GM18519 (cell line): Measurements from ENCODE around the gene DPP6.

ENCODE experiments used
- ATAC-seq: cut with Tn5 transposase; IDR thresholded peaks from one replicate; pipeline ENCODE4 v1.9.1; 2021; ENCODE audit warnings: mild to moderate bottlenecking, moderate library complexity; ENCODE audit not compliant: unreplicated experiment, low FRiP score

Gene DPP6

DNA sequence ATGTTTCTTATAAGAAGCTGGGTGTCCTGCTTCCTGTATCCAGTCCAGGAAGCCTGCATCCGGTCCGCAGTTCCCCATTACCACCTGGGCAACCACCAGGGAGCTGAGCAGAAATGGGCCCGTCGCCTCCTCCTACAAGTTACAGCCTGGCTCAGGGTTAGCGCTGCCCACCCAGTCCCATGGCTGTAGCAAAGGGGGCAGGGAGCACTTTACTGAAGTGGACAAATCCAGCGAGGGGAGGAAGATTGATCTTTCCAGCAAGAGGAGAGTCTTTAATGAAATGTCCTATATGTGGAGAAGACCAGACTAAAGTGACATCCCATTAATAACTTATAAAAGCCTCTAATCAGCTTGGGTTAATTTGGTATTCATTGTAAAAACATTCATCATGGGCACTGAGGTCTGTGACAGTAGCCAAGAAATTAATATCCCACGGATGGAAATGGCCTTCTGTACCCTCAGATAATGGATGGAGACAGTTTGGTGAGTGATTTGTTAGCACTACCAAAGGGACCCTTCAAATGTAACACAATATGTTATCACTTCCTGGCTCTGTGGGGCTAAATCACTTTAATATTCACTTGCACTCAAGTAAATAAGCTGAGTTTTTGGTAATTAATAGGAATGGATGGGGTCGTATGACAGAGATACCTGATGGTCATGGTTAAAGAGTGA is 627.3 kb downstream of the DPP6 start:
- ATAC-seq = no peak

DNA sequence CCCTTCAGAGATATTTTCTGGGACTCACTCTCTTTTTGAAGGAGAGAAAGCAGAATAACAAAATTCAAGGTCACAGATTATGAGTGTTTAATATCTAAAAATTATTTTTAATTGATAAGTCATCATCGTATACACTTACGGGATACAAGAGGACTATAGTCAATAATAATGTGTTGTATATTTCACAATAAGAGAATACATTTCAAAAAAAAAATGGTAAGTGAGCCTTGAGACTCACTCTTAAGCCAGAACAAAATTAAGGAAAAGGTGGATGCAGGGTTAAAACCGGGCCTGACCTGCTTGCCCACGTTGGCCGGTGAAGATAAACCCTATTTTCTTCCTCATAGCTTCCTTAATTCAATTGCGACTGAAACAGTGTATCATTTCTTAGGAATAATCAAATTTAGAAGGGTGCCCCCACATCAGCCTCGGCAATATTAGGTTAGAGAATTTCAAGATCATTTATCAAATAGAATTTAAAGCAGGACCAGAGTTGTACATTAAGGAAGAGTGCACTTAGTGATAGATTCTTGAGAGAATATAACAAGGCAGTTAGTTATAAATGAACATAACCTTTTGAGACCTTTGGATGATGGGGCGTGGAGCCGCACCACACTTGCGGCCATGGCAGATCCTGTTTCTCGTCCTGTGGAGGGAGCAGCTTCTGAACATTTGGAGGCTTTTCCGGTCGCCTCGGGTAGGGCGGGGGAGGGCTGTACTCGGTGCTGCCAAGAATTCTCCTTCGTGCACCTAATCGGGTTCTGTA is 628.9 kb downstream of the DPP6 start:
- no peak for ATAC-seq

DNA sequence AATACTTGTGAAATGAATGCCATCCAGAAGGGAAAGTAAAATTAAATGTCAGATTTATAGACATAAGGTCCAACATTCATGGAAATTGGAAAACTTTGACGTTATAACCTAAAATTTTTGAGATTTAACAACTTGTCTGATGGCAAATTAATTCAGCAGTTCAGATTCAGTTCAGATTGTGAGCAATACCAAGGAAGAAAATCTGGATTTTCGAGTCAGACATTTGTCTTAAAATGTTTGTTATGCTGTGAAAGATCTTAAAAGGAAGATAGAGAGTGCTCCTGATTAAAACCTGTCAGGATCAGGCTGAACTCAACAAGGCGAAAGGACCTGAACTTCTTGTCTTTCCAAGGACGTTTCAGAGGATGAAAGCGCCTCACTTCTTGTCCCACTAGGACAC is 629.8 kb downstream of the DPP6 start:
- ATAC-seq = no peak

DNA sequence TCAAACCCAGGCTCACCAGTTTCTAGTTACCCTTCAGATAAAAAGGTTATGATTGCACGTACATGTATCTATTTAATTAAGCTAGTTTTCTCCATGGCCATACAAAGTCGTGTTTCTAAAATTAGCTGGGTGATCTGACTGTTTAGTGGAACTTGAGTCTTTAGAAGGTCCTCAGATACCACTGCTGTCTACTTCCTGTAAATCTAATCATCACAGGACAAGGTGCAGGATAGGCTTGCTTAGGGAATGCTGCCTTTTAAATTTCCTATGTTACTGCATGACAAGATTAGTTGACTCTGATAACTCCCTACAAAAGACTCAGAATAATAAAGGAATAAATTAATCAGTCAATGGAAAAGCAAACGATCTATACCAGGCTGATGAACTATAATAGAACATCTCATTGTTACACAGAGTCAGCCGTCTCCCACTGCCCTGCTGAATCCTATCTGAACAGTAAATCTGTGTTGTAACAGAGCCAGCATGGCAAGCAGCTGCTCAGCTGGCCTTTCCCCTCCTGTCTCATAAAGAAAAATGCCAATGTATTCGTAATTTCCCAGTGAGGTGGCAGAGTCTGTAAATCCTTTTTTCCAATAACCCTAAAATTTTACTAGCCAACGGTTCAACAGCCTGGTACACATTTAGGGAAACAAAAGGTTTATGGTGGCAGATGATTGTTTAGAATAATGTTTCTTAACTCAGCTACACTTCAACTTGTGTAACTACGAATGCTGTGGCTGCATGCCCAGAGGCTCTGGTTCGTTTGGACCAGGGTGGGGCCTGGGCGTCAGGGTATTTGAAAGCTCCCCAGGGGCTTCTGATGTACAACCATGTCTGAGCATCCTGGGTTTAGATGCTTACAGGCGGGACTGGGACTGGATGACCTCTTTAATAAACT is 632.7 kb downstream of the DPP6 start:
- no peak for ATAC-seq

DNA sequence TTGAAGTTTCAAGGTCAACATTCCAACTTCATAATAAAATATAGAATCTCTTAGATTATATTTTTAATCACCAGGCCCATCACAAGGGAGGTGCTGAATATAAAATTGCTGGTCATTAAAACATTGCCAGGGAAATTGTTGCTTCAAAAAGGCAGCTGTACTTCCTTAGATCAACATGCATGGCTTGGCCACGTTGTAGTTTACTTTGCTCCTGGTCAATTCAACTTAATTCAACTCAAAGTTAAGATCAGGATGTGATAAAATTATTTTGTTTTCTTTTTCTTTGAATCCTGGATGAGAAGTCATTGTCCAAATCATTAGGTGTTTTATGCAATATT is 633.3 kb downstream of the DPP6 start:
- ATAC-seq = no peak

DNA sequence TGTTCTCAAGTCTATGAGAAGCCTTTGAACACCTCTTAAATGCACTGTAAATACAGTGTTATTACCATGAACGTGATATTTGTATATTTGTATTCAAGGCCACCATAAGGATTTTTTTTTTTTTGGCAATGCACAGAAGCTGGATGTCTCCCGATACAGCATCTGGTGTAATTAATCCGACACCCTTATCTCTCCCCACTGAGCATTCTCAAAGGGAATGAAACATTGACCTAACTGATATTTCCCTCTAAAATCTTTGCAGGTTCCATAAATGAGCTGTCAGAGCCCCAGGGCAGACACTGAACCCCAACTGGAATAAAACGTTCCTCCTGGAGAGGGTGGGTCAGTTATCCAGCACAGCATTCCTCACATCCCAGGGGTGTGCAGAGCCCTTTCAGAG is 634.1 kb downstream of the DPP6 start:
- no peak for ATAC-seq

DNA sequence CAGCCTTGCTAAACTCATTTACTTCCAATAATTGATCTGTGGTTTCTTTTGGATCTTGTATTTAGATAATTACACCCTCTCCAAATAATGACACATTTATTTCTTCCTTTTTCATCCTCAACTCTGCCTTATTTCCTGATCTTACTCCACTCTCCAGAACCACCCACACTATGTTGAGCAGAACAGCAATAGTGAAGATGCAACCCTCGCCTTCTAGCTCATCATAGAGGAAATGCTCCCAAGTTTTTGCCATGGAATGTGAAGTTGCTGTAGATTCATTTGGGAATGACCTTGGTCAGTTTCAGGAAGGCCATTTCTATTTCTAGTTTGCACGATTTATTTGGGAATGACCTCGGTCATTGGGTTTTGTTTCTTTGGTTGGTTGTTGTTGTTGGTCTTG is 636.8 kb downstream of the DPP6 start:
- ATAC-seq = no peak

DNA sequence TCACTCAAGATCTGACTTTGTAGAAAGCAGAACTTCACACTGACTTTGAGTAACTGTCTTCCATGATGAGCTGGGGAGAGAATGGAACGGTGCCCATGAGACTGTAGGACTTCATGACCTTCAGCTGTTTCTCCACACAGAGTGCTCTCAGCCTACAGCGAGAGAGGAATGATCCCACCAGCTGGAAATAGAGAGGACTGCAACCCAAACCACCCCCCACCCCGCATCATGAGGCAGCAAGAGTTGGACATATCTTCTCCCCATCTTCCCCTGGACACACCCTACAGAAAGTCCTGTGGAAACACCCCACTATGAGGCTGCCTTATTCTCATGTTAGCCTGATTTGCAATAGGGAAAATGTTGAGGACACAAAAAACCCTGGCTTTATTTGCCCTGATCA is 638.2 kb downstream of the DPP6 start:
- ATAC-seq = no peak

DNA sequence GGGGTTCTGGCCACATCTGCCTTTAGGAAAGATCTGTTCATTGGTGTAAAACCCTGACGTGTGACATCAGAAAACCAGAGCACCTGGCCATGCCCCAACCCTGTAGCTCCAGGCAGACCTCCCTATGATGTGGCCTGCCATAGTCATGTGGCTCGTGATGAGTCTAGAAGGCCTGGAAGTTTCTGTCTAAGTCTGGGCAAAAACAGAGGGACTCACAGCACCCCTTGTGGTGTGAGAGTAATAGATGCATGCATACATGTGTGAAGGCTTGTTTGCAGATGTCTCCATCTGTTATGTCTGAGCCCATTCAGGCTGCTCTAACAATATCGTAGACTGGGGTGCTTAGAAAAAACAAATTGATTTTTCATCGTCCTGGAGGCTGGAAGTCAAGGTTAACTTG is 641.5 kb downstream of the DPP6 start:
- no peak for ATAC-seq

DNA sequence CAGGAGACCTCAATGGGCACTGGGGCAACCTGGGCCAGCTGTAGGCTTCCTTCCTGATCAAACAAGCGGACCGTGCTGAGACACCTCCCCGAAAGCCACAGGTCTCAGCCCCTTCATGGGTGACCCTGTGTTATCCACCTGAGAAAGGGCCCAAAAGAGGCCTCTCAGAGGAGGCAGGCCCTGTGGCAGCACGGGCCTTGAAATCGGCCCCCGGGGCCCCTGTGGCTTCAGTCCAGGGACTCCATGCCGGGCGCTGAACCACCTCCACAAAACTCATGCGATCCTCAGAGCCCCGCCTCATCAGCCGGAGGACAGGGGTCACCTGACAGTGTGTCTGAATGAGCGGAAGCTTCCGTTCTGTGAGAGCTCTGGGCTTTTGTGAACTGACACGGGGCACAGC is 643.6 kb downstream of the DPP6 start:
- ATAC-seq = no peak

DNA sequence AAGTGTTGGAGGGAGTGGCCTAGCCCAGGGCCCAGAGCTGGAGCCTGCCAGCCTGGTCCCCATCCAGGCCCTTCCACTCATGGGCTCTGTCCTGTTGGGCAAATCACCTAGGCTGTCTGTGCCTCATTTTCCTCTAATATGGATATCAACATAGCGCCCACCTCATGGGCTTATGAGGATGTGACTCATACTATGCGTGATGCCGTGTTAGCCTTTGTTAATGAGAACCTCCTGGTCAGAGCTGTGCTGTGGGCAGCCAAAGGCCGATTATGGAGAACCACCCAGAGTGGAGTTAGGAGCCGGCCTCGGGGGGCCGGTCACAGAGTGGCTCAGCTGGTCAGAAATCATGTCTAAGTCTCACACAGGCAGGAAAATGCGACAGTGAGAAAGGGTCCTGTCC is 644.4 kb downstream of the DPP6 start:
- no peak for ATAC-seq

DNA sequence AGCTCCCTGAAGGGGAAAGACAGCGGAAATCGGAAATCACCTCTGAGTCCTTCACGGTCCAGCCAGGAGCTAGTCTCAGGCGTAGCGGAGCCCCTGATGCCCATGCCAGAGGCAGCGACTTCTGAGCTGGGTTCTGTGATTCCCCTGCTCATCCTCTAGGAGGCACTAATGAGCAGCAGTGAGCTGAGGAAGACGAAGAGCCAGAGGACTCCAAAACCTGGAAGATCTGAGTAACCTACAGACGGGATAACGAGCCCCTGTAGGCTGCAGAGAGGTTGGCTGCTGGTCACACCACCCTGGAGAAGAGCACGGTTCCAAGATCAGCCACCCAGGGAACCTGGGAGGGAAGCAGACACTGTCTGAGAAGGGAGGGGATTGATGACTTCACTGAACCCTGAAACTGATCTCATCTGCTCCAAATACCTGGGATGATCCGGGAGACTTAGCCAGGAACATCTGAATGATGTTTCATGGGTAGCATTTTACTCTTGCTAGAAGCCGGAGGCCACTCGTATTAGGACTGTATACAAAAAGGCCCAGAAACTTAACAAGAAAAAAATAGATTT is 646.6 kb downstream of the DPP6 start:
- no peak for ATAC-seq

DNA sequence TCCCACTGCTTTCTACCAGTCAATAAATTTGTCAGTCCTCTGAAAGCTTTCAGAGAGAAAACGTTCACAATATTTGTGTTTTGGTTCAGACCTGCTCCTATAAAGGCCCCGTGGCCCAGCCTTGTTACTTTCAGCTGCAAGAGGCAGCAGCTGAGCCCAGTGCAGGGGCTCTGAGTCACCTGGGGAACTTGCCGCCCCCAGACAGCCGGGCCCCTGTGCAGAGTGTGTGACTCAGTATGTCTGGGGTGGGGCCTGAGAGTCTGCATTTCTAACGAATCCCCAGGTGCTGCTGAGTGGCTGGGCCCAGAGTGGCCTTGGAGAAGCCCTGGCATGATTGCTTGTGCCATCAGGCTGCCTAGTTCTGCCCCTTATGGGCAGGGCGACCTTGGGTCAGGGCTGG is 647.2 kb downstream of the DPP6 start:
- ATAC-seq = no peak

DNA sequence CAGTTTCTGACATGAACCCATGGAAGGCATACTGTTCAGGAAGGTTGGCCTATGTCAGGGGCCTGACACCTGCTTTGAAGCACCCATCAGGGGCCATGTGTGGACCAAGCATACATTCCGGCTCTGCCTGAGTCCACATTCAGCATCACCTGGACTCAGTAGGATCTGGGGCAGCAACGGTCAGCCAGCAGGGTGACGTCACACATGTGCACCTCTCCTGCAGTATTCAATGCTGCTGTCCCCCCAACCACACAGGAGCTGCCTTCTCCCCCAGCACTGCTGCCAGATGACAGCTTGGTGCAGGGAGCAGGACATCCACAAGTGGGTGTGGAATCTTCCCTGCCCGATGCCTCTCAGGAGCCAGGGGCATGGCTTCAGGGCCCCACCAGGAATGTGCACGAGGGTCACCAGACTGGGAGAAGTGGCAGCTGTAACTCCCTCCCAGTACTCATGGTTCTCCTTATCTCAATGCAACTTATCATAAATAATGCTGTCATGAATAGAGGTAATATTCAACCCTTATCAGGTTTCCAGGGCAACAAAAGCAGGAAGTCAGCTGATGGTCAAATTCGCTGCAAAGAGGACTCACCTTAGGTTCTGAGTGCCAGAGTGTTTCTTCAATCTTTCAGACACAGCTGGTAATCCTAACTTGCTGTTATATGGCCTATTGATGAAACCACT is 657.8 kb downstream of the DPP6 start:
- ATAC-seq = no peak

DNA sequence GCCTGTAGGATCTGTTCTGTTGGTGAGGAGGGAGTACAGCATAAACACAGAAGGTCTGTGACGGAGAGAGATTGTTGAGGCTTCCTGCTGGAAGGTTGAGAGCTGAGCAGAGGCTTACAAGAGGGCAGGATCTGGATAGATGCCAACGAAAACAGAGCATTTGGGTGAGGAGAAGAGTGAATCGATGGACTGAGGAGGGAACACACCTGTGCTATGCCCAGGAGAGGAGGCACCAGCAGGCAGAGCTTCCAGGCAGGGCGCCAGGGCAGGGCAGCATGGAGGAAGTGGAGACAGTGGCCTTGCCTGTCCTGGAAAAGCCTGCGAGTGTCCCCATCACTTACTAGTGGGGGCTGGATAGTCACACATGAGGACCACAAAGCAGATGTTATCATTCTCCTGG is 667.8 kb downstream of the DPP6 start:
- no peak for ATAC-seq

DNA sequence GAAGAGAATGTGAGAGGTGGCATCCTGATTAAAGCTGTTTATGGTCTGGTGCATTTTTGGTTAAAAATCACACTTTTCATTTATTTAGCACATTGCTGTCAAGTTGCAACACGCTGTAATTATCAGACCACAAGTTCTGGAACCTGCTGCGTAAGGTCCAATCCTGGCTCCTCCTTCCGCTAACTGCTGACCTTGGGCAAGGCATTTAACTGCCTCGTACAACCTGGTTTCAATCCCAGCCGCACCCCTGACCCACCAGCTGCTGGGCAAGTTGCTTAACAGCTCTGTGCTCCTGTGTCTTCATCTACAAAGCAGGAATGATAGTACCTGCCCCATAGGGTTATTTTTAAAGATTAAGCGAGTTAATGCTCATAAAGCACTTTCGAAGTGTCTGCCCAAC is 668.9 kb downstream of the DPP6 start:
- ATAC-seq = no peak

DNA sequence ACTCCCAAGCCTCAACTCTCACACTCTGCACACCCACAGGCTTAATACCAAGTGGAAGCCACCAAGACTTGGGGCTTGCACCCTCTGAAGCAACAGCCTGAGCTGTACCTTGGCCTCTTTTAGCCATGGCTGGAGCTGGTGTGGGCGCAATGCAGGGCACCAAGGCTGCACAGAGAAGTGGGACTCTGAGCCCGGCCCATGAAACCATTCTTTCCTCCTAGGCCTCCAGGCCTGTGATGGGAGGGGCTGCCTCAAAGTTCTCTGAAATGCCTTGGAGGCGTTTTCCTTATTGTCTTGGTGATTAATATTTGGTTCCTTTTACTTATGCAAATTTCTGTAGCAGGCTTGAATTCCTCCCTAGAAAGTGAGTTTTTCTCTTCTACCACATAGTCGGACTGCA is 674.2 kb downstream of the DPP6 start:
- no peak for ATAC-seq

DNA sequence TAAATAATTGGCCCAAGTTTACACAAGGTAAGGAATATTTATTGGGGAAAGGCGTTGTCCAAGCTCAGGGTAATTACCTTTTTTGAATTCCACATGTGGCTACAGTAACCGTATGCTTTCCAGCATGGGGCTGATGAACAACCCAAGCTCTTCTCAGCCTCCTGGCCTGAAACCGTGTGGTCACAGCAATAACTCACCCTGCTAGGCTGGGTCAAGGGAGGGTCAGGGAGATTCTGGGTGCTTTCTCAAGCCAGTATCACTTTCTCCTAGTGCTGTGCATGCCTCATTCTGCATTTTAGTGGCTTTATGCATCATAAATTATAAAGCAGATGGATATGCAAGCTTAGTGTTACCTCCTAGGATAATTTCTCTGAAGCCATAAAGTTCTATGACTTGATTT is 676.9 kb downstream of the DPP6 start:
- no peak for ATAC-seq

DNA sequence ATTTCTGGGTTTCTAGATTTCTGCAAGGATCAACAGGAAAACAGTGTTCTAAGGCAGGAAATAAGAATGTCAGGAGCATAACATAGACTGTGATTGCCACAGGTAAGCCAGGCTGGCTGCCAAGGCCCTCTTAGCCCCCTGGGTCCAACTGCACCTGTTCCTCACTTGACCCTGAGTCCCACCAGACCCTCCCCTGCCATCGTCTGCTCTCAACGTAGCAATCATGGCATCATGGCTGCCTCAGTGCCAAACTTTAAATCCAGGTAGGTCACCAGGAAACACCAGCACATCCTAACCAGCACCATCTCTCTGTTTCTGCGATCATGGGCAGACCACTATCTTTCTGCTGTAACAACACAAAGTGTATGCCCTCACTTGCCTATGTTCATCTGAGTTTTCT is 683.6 kb downstream of the DPP6 start:
- ATAC-seq = no peak

DNA sequence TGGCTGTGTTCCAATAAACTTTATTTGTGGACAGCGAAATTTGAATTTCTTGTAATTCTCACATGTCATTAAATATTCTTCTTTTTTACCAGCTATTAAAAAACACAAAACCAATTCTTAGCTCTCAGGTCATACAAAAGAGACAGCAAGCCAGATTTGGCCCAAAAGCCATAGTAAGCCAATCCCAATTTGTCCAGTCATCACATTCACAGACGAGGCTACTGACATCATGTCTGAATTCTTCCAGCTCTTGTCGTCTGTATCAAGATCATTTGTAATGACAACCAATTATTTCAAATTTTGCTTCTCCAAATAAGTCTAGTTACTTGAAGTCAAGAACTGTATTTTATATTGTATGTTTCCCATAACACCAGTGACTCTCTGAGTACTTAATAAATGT is 684.2 kb downstream of the DPP6 start:
- ATAC-seq = no peak

DNA sequence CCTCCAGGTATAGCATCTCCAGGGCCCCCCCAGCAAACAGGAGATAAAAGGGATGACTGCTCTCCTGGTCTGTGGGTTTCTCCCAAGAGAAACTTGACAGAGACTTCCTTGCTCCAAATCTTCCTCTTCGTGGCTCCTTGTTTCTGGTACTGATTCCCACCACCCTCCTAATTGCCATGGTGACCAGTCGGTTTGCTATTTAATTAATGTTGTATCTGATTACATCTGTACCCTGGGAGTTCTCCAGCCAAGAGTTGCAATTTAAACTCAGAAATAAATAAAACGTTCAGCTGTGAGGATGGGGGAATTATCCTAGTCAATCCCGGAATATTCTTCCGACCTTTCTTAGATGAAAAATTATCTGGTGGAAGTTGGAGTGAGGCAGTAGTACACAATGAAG is 686.0 kb downstream of the DPP6 start:
- ATAC-seq = no peak
